GM12891 (cell line): ENCODE results near the gene PUS1.

Experiments used
- DNase-seq: peaks from one replicate; pipeline ENCODE4 v3.0.0; 2011; ENCODE audit warnings: low spot score; ENCODE audit not compliant: insufficient read length
- FAIRE-seq: peaks from 2 replicates; lab custom pipeline; 2011; peaks lifted over from hg19 to GRCh38; lab: Jason Lieb, UNC
- PAX5 ChIP-seq: IDR thresholded peaks from 2 replicates; pipeline ENCODE4 v1.6.1; 2011; ENCODE audit warnings: low read length, moderate library complexity, mild to moderate bottlenecking; ENCODE audit not compliant: insufficient read depth, severe bottlenecking
- POLR2A ChIP-seq: IDR thresholded peaks from 2 replicates; pipeline ENCODE4 v1.6.1; 2011; ENCODE audit warnings: low read depth, low read length, control low read depth
- POLR2AphosphoS5 ChIP-seq: IDR thresholded peaks from 2 replicates; pipeline ENCODE4 v1.6.1; 2011; ENCODE audit warnings: low read depth, low read length, control low read depth
- POU2F2 ChIP-seq: IDR thresholded peaks from 2 replicates; pipeline ENCODE4 v1.6.1; 2011; ENCODE audit warnings: low read depth, mild to moderate bottlenecking, control low read depth, low read length, moderate library complexity
- SPI1 ChIP-seq: IDR thresholded peaks from 2 replicates; pipeline ENCODE4 v1.6.1; 2011; ENCODE audit warnings: low read depth, low read length, control low read depth
- TAF1 ChIP-seq: IDR thresholded peaks from 2 replicates; pipeline ENCODE4 v1.6.1; 2011; ENCODE audit warnings: low read depth, low read length, control low read depth

The PUS1 gene

DNA sequence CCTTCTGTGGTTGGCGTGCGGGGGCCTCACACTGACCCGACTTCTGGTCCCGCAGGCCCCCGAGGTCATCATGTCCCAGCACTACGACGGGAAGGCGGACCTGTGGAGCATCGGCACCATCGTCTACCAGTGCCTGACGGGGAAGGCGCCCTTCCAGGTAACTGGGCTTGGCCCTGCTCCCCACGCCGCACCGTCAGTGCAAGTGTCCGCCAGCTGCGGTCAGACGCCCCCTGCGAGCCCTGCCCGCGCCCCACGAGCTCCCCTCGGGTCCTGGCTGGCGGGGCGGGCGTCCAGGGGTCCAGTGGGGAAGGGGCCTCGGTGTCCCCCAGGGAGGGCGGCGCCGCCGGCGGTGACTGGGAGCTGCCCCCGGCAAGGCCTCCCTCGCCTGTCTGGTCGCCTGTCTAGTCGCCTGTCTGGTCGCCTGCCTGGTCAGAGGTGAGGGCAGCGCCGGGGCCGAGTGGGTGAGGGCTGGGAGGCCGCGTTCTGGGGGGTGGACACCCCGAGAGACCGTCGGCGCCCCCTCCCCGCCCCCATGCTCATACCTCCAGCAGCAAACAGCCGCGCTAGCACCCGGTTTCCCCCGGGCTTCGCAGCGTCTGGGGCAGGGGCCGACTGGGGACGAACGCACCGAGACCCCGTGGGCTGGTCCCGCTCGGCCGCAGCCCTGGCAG is 19.9 kb upstream of the PUS1 start:
- no peak for TF ChIP-seq POLR2A
- TF ChIP-seq TAF1: no peak
- TF ChIP-seq POU2F2: no peak
- TF ChIP-seq SPI1: no peak
- TF ChIP-seq PAX5: no peak
- TF ChIP-seq POLR2AphosphoS5: no peak
- no peak for FAIRE-seq

GRCh38 chr12:131909752-131910219 is 19.3 kb upstream of the PUS1 start:
- DNase-seq (no peak), FAIRE-seq (no peak)
- TF ChIP-seq SPI1 (no peak), POLR2AphosphoS5 (no peak), TAF1 (no peak), POU2F2 (no peak), POLR2A (no peak), PAX5 (no peak)

More for the DNA sequence above, 19.9 kb upstream of the PUS1 start:
- no peak for DNase-seq

- no peak for DNase-seq
These were observed 18.6 kb upstream of the PUS1 start for GRCh38 chr12:131910302-131911027.

GRCh38 chr12:131911028-131911650 is 17.9 kb upstream of the PUS1 start:
- no peak for TF ChIP-seq POU2F2
- TF ChIP-seq POLR2AphosphoS5: no peak
- TF ChIP-seq PAX5: no peak
- no peak for TF ChIP-seq TAF1
- TF ChIP-seq SPI1: no peak
- TF ChIP-seq POLR2A: no peak
- no peak for DNase-seq
- no peak for FAIRE-seq

More at GRCh38 chr12:131910302-131911027, 18.6 kb upstream of the PUS1 start:
- no peak for FAIRE-seq
- TF ChIP-seq TAF1: no peak
- no peak for TF ChIP-seq POLR2A
- no peak for TF ChIP-seq PAX5
- TF ChIP-seq POU2F2: no peak
- TF ChIP-seq POLR2AphosphoS5: no peak
- no peak for TF ChIP-seq SPI1

DNA sequence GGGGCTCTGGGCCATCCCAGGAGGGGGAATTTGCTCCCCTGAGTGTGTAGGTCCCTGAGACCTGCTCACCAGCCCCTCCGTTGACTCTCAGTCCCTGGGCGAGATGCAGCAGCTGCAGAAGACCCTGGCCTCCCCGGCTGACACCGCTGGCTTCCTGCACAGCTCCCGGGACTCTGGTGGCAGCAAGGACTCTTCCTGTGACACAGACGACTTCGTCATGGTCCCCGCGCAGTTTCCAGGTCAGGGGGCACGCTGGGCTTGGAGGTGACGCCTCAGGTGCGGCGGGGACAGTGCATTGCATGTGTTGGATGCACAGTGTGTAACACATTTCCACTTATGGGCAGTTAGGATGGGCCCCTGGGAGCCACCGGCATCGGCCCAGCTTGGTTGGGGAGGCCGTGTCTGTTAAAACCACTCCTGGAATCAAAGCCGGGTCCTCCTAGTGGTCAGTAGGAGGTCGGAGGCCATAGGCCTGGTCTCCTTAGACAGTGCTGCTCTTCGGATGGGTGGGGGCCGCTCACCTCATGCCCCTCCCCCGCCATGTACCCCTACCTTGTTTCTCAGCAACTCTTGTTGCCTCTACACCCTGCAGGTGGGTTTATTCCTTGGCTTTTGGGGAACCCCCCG is 17.1 kb upstream of the PUS1 start:
- TF ChIP-seq POLR2A (no peak), PAX5 (no peak), SPI1 (no peak), POU2F2 (no peak), TAF1 (no peak), POLR2AphosphoS5 (no peak)
- FAIRE-seq (no peak), DNase-seq (no peak)

- FAIRE-seq: no peak
- TF ChIP-seq POLR2AphosphoS5 (no peak), POLR2A (no peak), SPI1 (no peak)
These were observed 16.4 kb upstream of the PUS1 start for GRCh38 chr12:131912518-131913274.

DNA sequence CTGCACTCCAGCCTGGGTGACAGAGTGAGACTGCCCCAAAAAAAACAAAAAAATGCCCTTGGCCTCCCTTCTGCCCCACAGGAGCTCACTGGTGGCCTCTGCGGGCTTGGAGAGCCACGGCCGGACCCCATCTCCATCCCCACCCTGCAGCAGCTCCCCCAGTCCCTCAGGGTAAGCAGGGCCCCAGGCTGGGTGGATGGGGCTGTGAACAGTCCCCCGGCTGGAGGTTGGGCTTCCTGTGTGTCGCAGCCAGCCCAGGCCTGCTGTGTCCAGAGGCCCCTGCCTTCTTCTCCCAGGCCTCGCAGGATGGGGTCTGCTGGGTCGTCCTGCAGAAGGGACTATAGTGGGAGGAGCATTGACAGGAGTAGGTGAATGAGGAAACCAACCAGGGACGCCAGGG is 15.4 kb upstream of the PUS1 start:
- DNase-seq (no peak), FAIRE-seq (no peak)
- TF ChIP-seq POLR2A: no peak
- TF ChIP-seq PAX5: no peak
- TF ChIP-seq POU2F2: no peak
- no peak for TF ChIP-seq POLR2AphosphoS5
- no peak for TF ChIP-seq SPI1

More at GRCh38 chr12:131912518-131913274, 16.4 kb upstream of the PUS1 start:
- DNase-seq: no peak

GRCh38 chr12:131914179-131914702 is 14.8 kb upstream of the PUS1 start:
- FAIRE-seq (no peak), DNase-seq (no peak)
- TF ChIP-seq PAX5 (no peak), POLR2AphosphoS5 (no peak), POU2F2 (no peak), TAF1 (no peak), POLR2A (no peak), SPI1 (no peak)

GRCh38 chr12:131915000-131915689 is 13.9 kb upstream of the PUS1 start:
- FAIRE-seq: no peak
- no peak for DNase-seq
- no peak for TF ChIP-seq SPI1
- no peak for TF ChIP-seq TAF1
- TF ChIP-seq POLR2AphosphoS5: no peak
- TF ChIP-seq POU2F2: no peak
- no peak for TF ChIP-seq POLR2A
- no peak for TF ChIP-seq PAX5
